HG03159 (cell line): ENCODE measurements around the gene PACSIN2.
"Not testable (repeated sequence)": the region's sequence is repeated elsewhere in the genome, so short reads cannot be mapped to it uniquely, and the experiment has no call there.

Experiments
- ATAC-seq: cut with Tn5 transposase; IDR thresholded peaks from one replicate; pipeline ENCODE4 v1.9.1; 2021; ENCODE audit warnings: mild to moderate bottlenecking, moderate library complexity; ENCODE audit not compliant: unreplicated experiment

The PACSIN2 gene

DNA sequence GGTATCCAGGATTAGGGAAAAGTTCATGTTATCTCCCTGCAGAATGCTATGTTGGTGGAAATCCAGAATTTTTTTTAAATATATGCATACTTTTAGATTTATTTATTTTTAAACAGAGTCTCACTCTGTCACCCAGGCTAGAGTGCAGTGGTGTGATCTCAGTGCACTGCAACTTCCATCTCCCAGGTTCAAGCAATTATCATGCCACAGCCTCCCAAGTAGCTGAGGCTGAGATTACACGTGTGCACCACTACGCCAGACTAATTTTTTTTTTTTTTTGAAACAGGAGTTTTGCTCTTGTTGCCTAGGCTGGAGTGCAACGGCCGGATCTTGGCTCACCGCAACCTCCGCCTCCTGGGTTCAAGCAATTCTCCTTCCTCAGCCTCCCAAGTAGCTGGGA, 2.6 kb downstream of the PACSIN2 start:
- no peak for ATAC-seq

DNA sequence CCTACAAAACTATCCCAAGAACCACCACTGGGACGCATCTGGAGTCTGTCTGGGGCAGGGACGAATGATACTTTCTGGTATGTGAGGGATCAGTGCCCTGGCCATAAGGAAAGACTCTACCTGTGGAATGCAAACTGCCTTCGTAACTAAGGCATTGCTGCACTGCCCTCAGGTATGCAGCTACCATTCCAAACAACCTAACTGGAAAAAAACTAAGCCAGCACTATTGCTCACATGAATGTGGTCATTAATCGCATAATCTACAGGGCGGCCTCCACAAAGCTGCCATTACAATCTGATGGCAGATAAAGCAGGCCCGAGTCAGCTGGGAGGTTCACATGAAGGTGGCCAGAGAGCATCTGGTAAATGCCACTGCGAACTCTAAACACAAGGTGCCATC, 3.9 kb downstream of the PACSIN2 start:
- no peak for ATAC-seq

DNA sequence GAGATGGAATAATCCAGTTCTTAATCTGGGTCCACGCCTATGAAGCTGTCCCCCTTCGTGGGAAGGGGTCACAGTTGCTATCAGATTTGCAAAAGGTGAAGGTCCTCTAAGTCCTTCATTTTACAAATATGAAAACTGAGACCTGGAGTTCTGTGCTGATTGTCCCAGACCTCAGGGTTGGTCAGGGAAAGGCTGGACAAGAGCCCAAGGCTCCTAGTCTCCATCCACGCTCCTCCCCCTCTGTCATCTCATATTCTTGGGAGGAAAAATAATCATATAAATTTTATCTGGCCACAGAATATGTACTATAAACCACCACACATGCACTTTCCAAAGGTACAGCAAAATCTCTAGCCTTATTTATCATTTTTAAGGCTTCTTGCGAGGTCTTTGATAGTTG, 5.5 kb downstream of the PACSIN2 start:
- no peak for ATAC-seq

DNA sequence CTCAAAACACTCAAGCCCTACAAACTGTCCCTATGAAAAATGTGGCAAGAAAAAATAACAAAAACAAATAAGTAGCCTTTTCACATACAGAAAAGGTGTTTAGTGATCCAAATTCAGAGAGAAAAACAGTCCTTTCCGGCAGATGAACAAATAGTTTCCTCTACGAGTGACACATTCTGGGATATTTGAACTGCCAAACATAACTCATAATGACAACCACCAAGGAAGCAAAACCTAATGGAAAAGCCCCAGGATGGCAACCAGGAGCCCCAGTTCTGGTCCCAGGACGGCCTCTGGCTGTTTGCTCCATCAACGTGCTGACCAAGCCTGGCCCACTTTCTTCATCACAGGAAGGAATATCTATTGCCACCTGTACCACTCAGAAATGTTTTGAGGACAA, 6.0 kb downstream of the PACSIN2 start:
- no peak for ATAC-seq

DNA sequence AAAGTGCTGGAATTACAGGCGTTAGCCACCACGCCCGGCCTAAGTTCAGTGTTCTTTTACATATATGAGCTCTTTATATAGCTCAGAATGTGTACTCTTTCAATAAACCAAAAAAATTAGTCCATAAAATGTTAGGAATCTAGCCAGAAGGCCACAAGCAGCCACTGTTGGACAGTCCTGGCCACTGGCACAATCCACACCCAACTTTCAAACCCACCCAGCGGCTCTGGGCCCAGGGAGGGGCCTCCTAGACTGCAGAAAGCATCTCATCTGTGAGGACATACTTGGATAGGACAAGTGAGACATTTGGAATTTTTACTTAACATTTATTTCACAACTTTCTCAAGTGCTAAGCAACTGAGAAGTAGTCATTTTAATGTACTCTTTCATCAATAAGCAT, 6.4 kb downstream of the PACSIN2 start:
- no peak for ATAC-seq

DNA sequence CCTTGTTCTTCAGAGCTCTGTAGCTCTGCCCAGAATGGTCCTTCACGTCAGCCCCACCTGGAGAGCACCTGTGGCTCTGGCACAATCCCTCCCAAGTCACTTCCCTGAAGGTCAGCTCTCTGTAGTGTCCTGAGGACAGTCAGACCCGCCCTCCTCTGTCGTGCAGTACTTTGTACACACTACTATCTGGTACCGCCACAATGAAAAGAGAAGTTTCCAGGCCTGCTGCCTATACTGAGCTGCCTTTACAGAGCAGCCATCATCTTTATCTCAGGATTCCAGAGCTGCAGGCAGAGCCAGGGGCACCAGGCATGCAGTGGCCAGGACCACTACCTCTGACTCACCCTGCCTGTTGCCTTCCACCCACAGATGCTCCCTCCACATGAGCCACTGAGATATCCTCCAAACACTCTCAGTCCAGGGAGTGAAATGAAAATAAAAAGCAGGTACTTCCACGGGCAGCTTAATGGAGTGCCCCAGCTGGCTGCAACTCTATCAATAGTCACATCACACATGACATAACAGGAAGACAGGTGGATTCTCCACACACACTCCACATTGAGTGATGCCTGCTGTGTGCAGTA, 7.3 kb downstream of the PACSIN2 start:
- ATAC-seq: no peak

DNA sequence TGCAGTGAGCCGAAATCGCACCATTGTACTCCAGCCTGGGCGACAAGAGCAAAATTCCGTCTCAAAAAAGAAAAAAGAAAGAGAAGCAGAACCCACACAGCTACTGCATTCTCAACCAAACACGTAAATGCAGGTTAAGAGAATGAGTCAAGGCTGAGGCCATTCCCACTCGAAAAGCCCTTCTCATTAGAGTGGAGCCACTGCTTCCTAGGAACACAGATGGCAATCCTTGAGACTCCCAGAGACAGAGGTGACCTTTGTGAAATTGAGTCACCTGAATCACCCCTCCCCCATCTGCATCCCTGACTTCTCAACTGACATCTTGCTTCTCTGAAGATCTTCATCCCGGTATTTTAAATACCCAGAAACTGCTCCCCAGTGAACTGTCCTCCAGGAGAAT, 8.2 kb downstream of the PACSIN2 start:
- no peak for ATAC-seq

DNA sequence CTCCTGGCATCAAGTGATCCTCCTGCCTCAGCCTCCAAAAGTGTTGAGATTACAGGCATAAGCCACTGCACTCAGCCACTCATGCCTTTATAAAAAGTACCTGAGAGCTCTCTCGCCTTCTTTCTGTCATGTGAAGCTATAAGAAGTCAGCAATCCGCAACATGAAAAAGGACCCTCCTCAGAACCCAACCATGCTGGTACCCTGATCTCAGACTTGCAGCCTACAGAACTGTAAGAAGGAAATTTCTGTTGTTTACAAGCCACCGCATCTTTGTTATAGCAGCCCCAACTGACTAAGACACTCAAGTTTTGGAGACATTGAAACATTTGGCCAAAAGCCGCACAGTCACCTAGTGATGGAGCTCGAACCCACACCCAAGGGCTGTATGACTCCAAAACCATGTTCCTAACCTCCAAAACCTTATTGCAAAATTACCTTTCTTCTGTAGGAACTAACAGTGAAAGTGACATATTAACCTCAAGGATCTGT, 8.9 kb downstream of the PACSIN2 start:
- no peak for ATAC-seq

DNA sequence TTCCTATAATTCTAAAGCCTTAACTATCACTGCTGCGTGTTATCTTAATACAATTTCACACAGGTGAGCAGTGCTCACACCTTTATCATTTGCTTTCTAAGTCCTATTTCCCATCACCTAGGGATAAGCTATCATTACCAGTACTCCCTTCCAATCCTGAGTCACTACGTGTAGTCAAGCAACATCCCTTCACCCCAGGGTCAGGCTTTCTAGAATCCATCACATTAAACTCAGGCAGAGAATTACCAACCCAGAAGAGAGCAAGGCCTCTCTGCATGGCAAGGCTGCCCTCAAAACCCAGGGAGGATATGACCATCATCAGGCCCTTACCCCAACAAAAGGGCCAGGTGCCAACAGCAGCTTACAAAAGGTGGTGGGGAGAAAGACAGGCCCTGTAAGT, 9.8 kb downstream of the PACSIN2 start:
- no peak for ATAC-seq

DNA sequence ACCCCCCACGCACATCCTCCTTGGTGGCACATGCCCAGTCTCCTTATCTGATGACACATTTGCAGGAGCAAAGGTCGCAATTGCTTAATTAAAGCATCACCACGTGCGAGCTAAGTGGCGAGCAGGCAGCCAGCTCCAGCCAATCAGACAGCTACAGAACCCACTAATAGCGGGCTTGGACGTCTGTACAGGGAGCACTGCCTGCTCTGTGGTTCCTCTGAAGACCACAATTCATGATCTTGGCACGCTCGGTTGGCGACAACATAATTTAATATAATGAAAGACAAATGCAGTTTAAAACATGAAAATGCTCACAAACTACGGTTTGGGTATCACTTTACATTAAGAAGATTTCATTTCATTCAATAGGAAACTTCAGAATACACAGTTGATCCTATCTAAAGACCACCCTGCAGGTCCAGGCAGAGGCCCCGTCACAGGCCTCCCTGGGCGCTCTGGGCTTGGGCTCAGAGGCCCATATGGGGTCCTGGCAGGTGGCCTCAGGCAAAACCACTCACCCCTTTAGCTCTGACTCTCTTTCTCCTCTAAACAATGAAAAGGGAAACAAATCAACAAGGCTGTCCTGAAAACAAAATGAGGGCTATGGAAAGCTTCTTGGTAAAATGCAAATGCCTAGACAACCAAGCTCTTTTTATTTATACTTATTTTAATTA, 10.4 kb downstream of the PACSIN2 start:
- no peak for ATAC-seq

DNA sequence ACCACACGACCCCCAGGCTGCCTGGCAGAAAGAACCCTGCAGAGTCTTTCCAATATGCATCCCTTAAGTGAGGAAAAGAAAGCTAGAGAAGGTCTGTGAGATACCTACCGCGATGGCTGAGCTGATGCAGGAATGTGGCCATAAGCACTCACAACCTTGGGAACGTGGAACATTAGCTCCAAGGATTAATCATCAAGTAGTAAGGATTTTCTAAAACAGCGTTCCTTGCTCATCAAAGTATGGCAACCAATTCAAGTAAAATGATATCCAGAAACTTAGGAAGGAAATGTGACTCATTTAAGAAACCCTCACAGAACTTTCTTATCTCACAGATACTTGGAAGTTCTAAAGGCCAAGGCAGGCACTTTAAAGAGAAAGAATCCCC, 12.8 kb downstream of the PACSIN2 start:
- ATAC-seq: no peak

DNA sequence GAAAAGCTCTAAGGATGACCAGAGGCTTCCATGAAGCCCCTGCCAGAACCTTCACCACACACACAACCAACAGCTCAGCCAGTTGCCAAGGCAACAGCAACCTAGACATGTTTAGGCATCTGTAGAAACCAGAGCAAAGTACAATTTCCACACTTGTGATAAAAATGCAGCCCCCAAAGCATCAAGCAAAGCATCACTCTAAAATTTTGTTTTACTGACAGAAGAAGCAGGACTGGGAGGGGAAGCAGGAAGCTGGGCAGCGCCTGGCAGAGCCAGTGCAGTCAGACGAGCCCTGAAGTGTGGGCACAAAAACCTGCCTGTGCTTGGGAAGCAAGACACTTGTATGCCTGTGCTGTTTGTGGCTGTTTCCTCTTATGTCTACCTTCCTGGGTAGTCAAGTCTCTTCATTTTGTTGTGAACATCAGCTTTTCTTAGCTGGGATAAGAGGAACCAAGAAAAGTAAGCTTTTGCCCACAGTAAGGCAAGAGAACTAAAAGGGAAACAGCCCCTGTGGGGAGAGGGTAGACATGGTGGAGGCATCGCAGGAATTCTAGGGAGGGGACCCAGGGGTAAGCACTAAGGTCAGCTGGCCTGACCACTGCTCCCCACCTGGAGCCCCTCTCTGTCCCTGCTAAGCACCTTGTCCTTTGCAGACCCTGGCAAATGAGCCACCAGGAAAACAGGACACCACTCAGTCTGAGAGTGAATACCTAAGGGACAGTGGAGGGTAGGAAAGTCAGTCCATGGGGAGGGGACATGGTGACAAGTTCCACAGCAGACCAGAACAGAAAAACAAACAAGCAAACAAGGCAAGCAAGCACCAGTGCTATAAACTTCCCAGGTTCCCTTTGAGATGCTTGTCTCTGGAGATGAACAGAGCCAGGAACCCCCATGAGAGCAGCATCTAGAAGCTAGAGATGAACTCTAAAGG, 13.4 kb downstream of the PACSIN2 start:
- ATAC-seq: no peak

DNA sequence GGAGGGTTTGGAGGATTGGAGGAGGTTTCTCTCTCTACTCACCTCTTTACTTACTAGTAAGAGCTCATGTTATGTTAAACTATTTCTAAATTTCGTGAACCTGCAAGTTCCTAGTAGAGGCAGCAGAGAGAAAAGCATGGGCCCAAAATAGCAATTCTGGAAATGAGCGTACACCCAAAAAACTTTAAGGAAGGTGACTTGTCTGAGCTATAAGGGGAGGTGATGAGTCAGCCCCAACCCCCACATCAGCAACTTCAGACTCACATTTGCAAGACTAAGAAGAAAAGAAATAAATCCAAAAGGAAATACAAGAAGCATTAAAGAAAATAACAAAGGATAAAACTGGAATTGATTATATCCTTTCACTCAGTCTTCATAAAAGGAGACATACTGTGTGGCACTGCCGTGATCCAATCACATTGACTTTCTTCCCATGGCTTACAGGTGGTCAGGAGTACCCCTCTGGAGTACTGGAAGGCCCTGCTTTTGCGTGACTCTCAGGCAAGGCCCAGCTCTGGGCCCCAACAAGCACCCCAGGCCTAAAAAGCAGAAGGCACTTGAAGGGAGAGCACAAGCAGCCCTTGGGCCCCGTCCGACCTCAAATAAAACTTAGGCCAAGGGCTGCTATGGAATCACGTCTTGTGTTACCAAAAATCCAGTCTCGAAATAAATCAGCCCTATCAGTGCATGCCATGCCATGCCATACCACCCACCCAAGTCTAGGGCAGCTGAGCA, 14.3 kb downstream of the PACSIN2 start:
- no peak for ATAC-seq

DNA sequence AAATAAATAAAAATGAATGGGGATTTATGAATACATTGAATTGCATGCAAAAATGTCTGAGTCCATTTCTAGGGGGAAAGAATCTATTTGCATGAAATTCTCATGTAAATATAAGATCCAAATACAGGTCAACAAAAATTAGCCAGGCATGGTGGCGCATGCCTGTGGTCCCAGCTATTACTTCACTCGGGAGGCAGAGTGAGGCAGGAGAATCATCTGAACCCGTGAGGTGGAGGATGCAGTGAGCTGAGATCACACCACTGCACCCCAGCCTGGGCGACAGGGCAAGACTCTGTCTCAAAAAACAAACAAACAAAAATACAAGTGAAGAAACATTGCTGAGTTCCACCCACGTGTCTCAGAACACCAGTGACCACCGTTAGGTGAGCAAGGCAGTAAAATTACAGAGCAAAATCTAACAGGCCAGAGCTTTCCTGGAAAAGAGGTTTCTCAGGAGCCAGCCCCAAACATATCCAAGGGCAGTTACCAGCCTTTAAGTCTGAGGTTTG, 17.3 kb downstream of the PACSIN2 start:
- ATAC-seq: no peak

DNA sequence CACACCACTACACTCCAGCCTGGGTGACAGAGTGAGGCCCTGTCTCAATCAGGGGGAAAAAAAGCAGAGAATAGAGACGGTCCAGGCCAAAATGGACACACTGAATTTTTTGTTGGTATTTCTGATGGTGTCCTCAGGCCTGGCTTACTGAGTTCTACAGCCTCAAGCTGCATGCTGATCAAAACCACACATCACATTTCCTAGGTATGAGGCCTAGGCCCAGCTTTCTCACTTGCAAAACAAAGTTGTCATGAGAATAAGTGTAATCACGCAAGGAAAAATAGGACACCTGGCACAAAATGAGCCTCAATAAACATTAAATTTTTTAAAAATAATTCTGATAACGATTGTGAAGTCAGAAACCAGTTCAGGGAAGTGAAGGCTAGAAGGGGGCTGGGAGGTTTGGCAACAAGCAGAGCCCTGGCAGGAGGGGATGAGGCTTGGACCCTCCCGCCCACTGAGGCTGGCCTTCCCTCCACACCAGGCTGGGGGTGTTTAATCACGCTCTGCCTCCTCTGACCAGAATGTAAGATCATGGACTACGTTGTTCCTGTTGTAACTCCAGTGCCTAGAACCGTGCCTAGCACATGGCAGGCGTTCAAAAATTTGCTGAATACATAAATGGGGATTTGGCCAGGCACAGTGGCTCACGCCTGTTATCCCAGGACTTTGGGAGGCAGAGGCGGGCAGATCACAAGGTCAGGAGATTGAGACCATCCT, 18.1 kb downstream of the PACSIN2 start:
- no peak for ATAC-seq

DNA sequence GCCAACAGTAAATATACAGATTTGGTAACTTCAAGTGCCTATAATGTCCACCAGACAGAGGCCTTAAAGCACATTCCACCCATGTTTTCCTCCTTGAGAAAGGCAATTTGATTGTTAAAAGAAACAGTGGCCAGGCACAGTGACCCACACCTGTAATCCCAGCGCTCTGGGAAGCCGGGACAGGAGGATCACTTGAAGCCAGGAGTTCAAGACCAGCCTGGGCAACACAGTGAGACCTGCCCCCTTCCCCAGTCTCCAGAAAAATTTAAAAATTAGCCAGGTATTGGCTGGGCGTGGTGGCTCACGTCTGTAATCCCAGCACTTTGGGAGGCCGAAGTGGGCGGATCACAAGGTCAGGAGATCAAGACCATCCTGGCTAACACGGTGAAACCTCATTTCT, 19.3 kb downstream of the PACSIN2 start:
- not testable (repeated sequence) for ATAC-seq

DNA sequence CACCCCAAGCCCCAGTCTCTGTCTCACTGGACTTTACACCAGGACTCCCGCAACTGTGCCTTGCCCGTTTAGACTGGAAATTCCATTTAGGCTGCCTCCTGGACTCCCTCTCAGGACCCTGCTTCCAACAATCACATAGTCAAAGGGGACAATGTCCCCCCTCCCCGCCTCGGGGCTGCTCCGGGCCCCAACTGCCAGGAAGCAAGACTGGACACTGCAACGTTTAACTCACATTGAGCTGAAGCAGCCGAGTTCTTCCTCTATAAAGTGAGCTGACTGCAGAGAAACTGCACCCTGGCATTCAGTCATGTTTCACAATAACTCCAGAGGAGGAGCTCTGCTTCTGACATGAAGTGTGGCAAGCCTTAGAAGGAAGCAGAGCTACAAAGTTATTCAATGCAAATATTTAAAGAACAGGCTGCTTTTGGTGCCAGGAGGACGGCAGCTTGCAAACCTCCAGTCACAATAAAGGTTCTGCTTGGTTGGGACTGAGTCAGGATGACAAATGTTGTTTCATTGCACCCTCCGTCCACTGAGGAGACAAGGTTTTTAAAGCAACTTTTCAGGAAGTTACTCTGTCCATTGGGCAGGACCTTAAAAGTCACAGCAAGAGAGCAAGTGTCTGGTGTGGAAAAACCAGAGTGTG, 19.9 kb downstream of the PACSIN2 start:
- ATAC-seq: no peak

DNA sequence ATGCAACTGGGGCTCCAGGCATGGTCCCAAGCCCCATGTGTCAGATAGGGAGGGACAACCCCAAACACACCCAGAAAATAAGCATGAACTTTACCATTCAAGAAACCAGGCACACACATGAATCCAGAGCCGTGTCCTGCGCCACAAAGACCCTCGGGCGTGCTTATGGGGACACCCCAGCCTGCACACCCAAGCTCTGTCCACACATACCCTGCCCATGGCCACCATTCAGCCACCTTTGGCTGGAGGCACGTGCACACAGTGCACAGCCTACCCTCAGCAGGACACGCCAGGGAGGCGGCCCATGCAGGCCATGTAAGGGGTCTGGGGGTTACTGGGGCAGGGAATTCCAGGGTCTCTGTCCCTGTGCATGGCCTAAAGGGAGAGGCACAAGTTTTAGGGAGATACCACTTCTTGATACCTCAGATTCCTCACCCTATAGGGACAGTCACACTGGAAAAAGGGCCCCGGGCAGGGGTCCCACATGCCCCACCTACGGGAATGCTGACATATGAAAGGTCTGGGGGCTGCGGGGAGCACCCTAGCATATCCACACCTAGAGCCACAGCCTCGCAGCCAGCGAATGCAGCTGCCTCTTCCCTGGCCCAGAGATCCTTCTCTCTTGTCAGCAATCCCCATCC, 20.6 kb downstream of the PACSIN2 start:
- ATAC-seq: no peak

DNA sequence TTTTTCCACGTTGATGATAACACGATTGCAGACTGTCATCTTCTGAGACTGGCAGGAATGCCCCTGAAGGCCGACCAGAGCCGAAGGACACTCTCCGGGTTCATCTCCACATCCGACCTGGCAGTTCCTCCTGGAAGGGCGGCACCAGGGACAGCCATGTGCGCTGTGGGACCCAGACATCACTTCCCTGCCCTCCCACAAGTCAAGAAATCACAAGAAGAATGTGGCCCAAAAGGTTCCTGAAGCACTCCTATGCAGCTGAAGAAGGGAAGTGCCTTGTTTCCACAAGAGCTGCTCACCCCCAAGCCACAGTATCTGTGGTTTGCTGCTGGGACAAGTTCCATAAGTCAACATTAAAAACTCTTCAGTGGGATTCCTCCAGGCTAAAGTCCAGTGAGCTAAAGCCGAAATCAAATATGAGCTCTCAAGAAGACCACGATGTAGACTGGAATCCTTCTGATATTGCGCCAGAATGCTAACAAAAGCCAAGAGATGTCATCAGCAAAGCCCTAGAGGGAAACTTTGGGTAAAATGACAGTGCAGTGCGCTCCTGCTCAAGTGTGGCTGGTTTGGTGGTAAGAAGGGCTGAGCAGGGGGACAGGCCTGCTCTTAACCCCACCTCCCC, 21.2 kb downstream of the PACSIN2 start:
- no peak for ATAC-seq
